PC-3 (cell line): ENCODE data around the gene FOXD3. TPM values are rescaled to one million over a fixed set of nuclear protein-coding genes. Genes with fewer than 3 reads are reported as not detected.

Source experiments
- ATAC-seq: fragments of 200-7000 bp; cut with Tn5 transposase; 2 replicates; pipeline ENCODE4 v1.9.1; 2020; ENCODE audit warnings: mild to moderate bottlenecking, moderate library complexity
- BruUV-seq: library from RNA; stranded (reverse); fragments of 400-500 nt; replicated peaks from 2 replicates; lab custom pipeline; 2021; lab: Mats Ljungman, UMichigan
- CTCF ChIA-PET: fragments of 300-600 bp; sonication (Branson Sonifier 250); formaldehyde crosslinking; loops from one replicate; lab custom pipeline; 2022; ENCODE audit warnings: antibody characterized with exemption; lab: Charles Lee
- POLR2A ChIA-PET: fragments of 300-600 bp; sonication (Branson Sonifier 250); formaldehyde crosslinking; loops from one replicate; lab custom pipeline; 2022; ENCODE audit warnings: antibody characterized with exemption; ENCODE audit not compliant: unreplicated experiment; lab: Charles Lee
- DNase-seq: peaks from one replicate; pipeline ENCODE4 v3.0.0-alpha.2; 2015
- H2AFZ ChIP-seq: fragments of 300-600 bp; sonication (generic); 2 replicates; pipeline ENCODE4 v1.6.0; 2016; ENCODE audit warnings: antibody characterized with exemption, low read length
- H3F3A ChIP-seq: fragments of 300-600 bp; sonication (generic); one replicate; pipeline ENCODE4 v1.6.0; 2017; ENCODE audit warnings: antibody characterized with exemption, low read length, control low read depth, mild to moderate bottlenecking; ENCODE audit not compliant: unreplicated experiment
- H3K27ac ChIP-seq: fragments of 300-600 bp; sonication (generic); 2 replicates; pipeline ENCODE4 v1.5.1; 2016; ENCODE audit warnings: mild to moderate bottlenecking, low read length
- H3K27me3 ChIP-seq: fragments of 300-600 bp; sonication (generic); 2 replicates; pipeline ENCODE4 v1.6.1; 2016; ENCODE audit warnings: low read length, mixed read lengths
- H3K36me3 ChIP-seq: fragments of 300-600 bp; sonication (generic); 2 replicates; pipeline ENCODE4 v1.6.1; 2016; ENCODE audit warnings: low read depth, mixed run types, low read length, mixed read lengths
- H3K4me1 ChIP-seq: fragments of 300-600 bp; sonication (generic); 2 replicates; pipeline ENCODE4 v1.5.1; 2016; ENCODE audit warnings: low read length; ENCODE audit not compliant: insufficient read depth
- H3K4me2 ChIP-seq: fragments of 300-600 bp; sonication (generic); 2 replicates; pipeline ENCODE4 v1.6.0; 2016; ENCODE audit warnings: low read length
- H3K4me3 ChIP-seq: fragments of 300-600 bp; sonication (generic); 2 replicates; pipeline ENCODE4 v1.5.1; 2016; ENCODE audit warnings: mild to moderate bottlenecking, low read length, mixed read lengths
- H3K79me2 ChIP-seq: fragments of 300-600 bp; sonication (generic); 2 replicates; pipeline ENCODE4 v1.6.1; 2017; ENCODE audit warnings: low read length, mixed read lengths
- H3K9ac ChIP-seq: fragments of 300-600 bp; sonication (generic); 2 replicates; pipeline ENCODE4 v1.6.0; 2016; ENCODE audit warnings: mild to moderate bottlenecking, low read length
- H3K9me2 ChIP-seq: fragments of 300-600 bp; sonication (generic); replicated peaks from 2 replicates; pipeline ENCODE4 v1.6.1; 2016; ENCODE audit warnings: mixed run types, low read length, mixed read lengths
- H3K9me3 ChIP-seq: fragments of 300-600 bp; sonication (generic); 2 replicates; pipeline ENCODE4 v1.6.1; 2016; ENCODE audit warnings: low read length, mixed read lengths
- H4K20me1 ChIP-seq: fragments of 300-600 bp; sonication (generic); 2 replicates; pipeline ENCODE4 v1.6.1; 2016; ENCODE audit warnings: low read length, mixed read lengths
- EZH2 ChIP-seq: fragments of 300-600 bp; sonication (generic); IDR thresholded peaks from one replicate; pipeline ENCODE4 v1.6.1; 2017; ENCODE audit warnings: antibody characterized with exemption, mild to moderate bottlenecking, low read length; ENCODE audit not compliant: unreplicated experiment
- EZH2phosphoT487 ChIP-seq: fragments of 300-600 bp; sonication (generic); IDR thresholded peaks from 2 replicates; pipeline ENCODE4 v1.6.1; 2018; ENCODE audit warnings: mild to moderate bottlenecking, antibody characterized with exemption, low read length, borderline replicate concordance
- intact Hi-C: fragments of 100-400 bp; cut with micrococcal nuclease; formaldehyde crosslinking; loops from 2 replicates; pipeline ENCODE4 v1.9.0; 2023
- total RNA-seq: library from RNA; depleted of rRNA; stranded (reverse); fragments of >200 nt; gene quantifications from 2 replicates; pipeline ENCODE4 v1.2.3, GENCODE V29; 2014
- TF ChIP-seq, protein P1 (sequence below): fragments of 300-600 bp; sonication (generic); conservative IDR thresholded peaks from 2 replicates; pipeline ENCODE4 v1.5.1; 2017; ENCODE audit warnings: antibody characterized with exemption, low read depth, mild to moderate bottlenecking, low read length

The FOXD3 gene
- total RNA-seq, 1 experiment from 2014 or later: not detected

DNA sequence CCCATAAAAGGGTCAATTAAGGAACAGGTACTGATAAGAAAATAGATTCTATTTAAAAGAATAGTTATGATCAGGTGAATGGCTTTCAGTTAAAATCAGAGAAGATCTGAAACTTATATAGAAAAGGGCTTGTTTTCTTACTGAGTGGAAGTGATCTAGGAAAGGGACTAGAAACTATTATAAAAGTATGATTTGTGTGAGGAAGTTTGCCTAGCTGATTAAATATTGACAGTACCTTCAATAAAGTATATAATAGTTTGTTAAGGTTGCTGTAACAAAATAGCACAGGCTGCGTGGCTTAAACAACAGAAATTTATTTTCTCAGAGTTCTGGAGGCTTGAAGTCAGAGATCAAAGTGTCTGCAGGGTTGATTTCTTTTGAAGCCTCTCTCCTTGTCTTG lies 39.7 kb downstream of the FOXD3 start:
- Histone ChIP-seq H2AFZ (no peak overlapping the region), H4K20me1 (no peaks in the 10 kb centered on the region), H3K27me3 (no peaks in the 10 kb centered on the region), H3K9me3 (no peaks in the 10 kb centered on the region), H3K27ac (no peak overlapping the region), H3K4me3 (no peak overlapping the region), H3K9ac (no peak overlapping the region), H3K4me2 (no peak overlapping the region), H3F3A (no peaks in the 10 kb centered on the region), H3K36me3 (no peaks in the 10 kb centered on the region), H3K4me1 (peaks cover 3% of the 10 kb centered on the region), H3K79me2 (no peaks in the 10 kb centered on the region), H3K9me2 (no peaks in the 10 kb centered on the region)
- ChIA-PET POLR2A (no interaction called here), CTCF (no interaction called here)
- no TSS peak for BruUV-seq
- DNase-seq (no peak), ATAC-seq (peak; percentile 62)
- intact Hi-C loops: no loop called here
- TF ChIP-seq, protein P1, sequence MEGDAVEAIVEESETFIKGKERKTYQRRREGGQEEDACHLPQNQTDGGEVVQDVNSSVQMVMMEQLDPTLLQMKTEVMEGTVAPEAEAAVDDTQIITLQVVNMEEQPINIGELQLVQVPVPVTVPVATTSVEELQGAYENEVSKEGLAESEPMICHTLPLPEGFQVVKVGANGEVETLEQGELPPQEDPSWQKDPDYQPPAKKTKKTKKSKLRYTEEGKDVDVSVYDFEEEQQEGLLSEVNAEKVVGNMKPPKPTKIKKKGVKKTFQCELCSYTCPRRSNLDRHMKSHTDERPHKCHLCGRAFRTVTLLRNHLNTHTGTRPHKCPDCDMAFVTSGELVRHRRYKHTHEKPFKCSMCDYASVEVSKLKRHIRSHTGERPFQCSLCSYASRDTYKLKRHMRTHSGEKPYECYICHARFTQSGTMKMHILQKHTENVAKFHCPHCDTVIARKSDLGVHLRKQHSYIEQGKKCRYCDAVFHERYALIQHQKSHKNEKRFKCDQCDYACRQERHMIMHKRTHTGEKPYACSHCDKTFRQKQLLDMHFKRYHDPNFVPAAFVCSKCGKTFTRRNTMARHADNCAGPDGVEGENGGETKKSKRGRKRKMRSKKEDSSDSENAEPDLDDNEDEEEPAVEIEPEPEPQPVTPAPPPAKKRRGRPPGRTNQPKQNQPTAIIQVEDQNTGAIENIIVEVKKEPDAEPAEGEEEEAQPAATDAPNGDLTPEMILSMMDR: no peak
- TF ChIP-seq EZH2phosphoT487: no peak
- TF ChIP-seq EZH2: no peak

DNA sequence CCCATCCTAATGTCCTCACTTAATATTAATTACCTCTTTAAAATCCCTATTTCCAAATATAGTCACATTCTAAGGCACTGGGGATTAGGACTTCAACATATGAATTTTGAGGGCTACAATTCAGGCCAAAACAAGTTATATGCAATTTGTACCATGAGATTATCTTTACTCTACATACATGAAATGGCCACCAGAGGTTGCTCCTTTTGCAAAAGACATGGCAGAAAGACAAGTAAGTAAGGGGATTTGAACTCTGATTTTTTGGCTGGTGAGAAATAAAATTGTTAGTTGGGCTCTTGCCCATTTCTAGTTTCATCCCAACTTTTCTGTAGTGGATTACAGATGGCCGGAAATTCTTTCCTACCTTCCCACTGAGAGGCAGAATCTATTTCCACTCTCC lies 40.2 kb downstream of the FOXD3 start:
- ATAC-seq: no peak
- no peak for DNase-seq
- Histone ChIP-seq H3K9ac (no peak overlapping the region), H3K9me2 (no peaks in the 10 kb centered on the region), H3K4me2 (no peak overlapping the region), H3K4me1 (peaks cover 5% of the 10 kb centered on the region), H3K9me3 (no peaks in the 10 kb centered on the region), H2AFZ (no peak overlapping the region), H3K4me3 (no peak overlapping the region), H3K79me2 (no peaks in the 10 kb centered on the region), H3K27ac (no peak overlapping the region), H3K27me3 (no peaks in the 10 kb centered on the region), H3F3A (no peaks in the 10 kb centered on the region), H3K36me3 (no peaks in the 10 kb centered on the region), H4K20me1 (no peaks in the 10 kb centered on the region)
- CTCF ChIA-PET: no interaction called here
- intact Hi-C loops: no loop called here
- no peak for TF ChIP-seq EZH2
- TF ChIP-seq EZH2phosphoT487: no peak
- TF ChIP-seq, protein P1: no peak
- POLR2A ChIA-PET: no interaction called here
- no TSS peak for BruUV-seq

DNA sequence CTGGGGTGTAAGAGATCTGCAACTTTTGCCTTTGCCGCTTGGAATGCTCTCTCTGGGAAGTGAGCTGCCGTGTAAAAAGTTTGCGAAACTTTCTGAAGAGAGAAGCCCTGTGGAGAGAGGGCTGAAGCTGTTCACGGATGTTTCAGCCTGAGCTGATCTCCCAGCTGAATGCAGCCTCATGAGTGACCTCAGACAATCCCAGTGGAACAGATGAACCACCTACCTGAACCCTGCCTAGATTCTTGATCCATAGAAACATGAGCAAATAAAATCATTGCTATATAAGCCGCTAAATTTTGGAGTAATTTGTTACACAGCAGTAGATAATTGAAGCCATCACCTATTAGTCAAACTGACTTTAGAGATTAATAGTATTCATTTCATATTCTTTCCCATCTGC lies 40.6 kb downstream of the FOXD3 start:
- ATAC-seq (no peak), DNase-seq (no peak)
- Histone ChIP-seq H3K79me2 (0 out of 2 replicates have a peak, but pooled peaks cover 2% of the 10 kb centered on the region), H3K9me2 (no peaks in the 10 kb centered on the region), H3K36me3 (no peaks in the 10 kb centered on the region), H4K20me1 (no peaks in the 10 kb centered on the region), H3K9me3 (no peaks in the 10 kb centered on the region), H3F3A (no peaks in the 10 kb centered on the region), H3K9ac (no peak overlapping the region), H3K27ac (no peak overlapping the region), H3K27me3 (no peaks in the 10 kb centered on the region), H3K4me1 (peaks cover 5% of the 10 kb centered on the region), H2AFZ (no peak overlapping the region), H3K4me2 (no peak overlapping the region), H3K4me3 (no peak overlapping the region)
- intact Hi-C loops: no loop called here
- no TSS peak for BruUV-seq
- CTCF ChIA-PET: no interaction called here
- no peak for TF ChIP-seq EZH2phosphoT487
- POLR2A ChIA-PET: no interaction called here
